GM23248 (cell line): ENCODE data around the gene MAD2L1.

Experiments
- EZH2 ChIP-seq: fragments of 200-600 bp; sonication (generic); IDR thresholded peaks from 2 replicates; pipeline ENCODE4 v1.6.1; 2018; ENCODE audit warnings: antibody characterized with exemption, mild to moderate bottlenecking; ENCODE audit not compliant: insufficient read depth, poor library complexity, severe bottlenecking
- EZH2phosphoT487 ChIP-seq: fragments of 200-600 bp; sonication (generic); IDR thresholded peaks from 2 replicates; pipeline ENCODE4 v1.6.1; 2018; ENCODE audit warnings: antibody characterized with exemption, moderate library complexity, mild to moderate bottlenecking, low read depth; ENCODE audit not compliant: insufficient read depth

- TF ChIP-seq EZH2, result no peak
- TF ChIP-seq EZH2phosphoT487, result no peak
Observed at GRCh38 chr4:120070196-120070595, 3.5 kb upstream of the MAD2L1 start.
